Adipocyte (in vitro differentiated cells): ENCODE results near the gene HIGD1B.

Experiments used
- DNase-seq: peaks from one replicate; pipeline ENCODE4 v3.0.0-alpha.2; 2015; ENCODE audit warnings: low read depth
- H3K27me3 ChIP-seq: replicated peaks from 2 replicates; pipeline ENCODE4 v1.7.0; 2013; ENCODE audit warnings: mild to moderate bottlenecking, low read length, moderate library complexity; ENCODE audit not compliant: control insufficient read depth, insufficient read depth
- H3K36me3 ChIP-seq: 2 replicates; pipeline ENCODE4 v1.7.0; 2013; ENCODE audit warnings: low read length, mild to moderate bottlenecking, moderate library complexity; ENCODE audit not compliant: control insufficient read depth, insufficient read depth, severe bottlenecking
- H3K4me1 ChIP-seq: 2 replicates; pipeline ENCODE4 v1.7.0; 2013; ENCODE audit warnings: mild to moderate bottlenecking, low read length, moderate library complexity; ENCODE audit not compliant: control insufficient read depth, insufficient read depth
- H3K4me3 ChIP-seq: 2 replicates; pipeline ENCODE4 v1.7.0; 2013; ENCODE audit warnings: mild to moderate bottlenecking, low read length, moderate library complexity
- H3K9ac ChIP-seq: 2 replicates; pipeline ENCODE4 v1.7.0; 2013; ENCODE audit warnings: mild to moderate bottlenecking, low read length, moderate library complexity
- H3K9me3 ChIP-seq: 2 replicates; pipeline ENCODE4 v1.7.0; 2013; ENCODE audit warnings: mild to moderate bottlenecking, low read length, moderate library complexity; ENCODE audit not compliant: control insufficient read depth

Gene HIGD1B

DNA sequence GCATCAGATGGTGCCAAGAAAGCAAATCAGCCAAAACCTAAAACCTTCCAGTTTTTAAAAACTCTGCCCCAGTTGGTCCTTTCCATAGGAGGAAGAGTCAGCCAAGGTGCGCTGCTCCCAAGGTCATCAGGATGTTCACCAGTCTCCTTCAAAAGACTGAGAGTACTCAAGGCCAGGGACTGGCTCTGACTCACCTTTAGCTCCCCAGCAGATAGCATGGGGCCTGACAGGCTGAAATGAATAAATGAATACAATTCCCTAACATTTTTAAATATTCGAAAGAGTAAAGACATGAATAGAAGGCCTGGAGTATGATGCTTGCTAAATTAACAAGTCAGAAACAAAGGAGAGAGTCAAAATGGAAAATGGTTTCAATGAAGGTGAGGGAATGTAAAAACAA lies 32.4 kb downstream of the HIGD1B start:
- H3K9ac ChIP-seq = no peak overlapping the region
- no peaks in the 10 kb centered on the region for H3K9me3 ChIP-seq
- H3K36me3 ChIP-seq = peaks cover 82% of the 10 kb centered on the region
- H3K27me3 ChIP-seq = no peaks in the 10 kb centered on the region
- no peak for DNase-seq
- H3K4me1 ChIP-seq = no peaks in the 10 kb centered on the region
- no peak overlapping the region for H3K4me3 ChIP-seq

DNA sequence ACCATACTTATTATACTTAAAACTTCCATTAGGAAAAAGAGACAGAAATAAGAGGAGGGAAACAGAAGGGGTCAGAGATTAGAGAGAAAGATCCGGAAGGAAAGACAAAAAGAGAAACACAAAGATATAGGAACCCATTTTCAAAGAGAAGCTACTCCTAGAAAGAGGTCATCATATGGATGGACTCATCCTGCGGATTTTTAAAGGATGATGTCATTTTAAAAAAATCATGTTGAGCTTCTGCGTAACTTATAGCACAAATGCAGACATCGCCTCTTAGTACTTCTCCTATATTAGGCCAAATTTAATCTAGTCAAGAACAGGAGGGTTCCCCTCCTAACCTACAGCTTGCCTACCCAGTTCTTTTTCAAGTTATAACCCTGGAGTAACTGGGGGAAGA lies 33.5 kb downstream of the HIGD1B start:
- peaks cover 85% of the 10 kb centered on the region for H3K36me3 ChIP-seq
- H3K4me1 ChIP-seq = no peaks in the 10 kb centered on the region
- no peaks in the 10 kb centered on the region for H3K9me3 ChIP-seq
- no peak overlapping the region for H3K4me3 ChIP-seq
- DNase-seq = no peak
- no peaks in the 10 kb centered on the region for H3K27me3 ChIP-seq
- no peak overlapping the region for H3K9ac ChIP-seq

DNA sequence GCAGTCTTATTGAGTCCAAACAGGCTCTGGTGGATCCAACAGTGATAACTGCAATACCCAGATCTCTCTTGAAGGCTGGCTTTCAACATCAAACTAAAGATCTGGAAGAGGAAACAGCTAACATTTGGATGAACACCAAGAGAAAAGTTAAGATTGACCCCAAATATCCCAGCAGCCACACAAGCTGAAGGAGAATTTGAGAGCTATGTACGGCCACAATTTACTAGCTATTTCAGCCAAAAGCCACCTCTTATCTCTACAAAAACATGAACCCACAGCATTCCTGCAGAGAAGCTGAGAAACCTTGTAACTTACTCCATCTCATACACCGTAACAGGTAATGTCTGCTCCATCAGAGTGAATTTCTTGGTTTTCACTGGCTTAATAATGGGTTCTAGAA lies 37.3 kb downstream of the HIGD1B start:
- no peak for DNase-seq
- H3K9me3 ChIP-seq = no peaks in the 10 kb centered on the region
- peaks cover 3% of the 10 kb centered on the region for H3K4me1 ChIP-seq
- H3K9ac ChIP-seq = no peak overlapping the region
- no peaks in the 10 kb centered on the region for H3K27me3 ChIP-seq
- H3K4me3 ChIP-seq = no peak overlapping the region
- peaks cover 72% of the 10 kb centered on the region for H3K36me3 ChIP-seq

DNA sequence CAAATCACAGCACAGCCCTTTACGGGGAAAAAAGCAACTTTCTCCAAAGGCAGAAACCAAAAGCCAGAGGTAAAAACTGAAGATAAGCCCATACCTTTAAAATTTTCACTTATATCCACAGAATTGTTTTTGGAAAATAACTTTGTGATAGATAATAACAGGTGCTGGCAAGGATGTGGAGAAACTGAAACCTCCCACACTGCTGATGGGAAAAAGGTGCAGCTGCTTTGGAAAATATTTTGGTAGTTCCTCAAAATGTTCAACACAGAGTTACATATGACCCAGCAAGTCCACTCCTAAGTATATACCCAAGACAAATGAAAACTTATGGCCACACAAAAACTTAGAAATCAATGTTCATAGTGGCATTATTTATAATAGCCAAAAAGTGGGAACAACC lies 39.3 kb downstream of the HIGD1B start:
- Histone ChIP-seq H3K9me3 (no peaks in the 10 kb centered on the region), H3K4me1 (peaks cover 3% of the 10 kb centered on the region), H3K36me3 (peaks cover 66% of the 10 kb centered on the region), H3K27me3 (no peaks in the 10 kb centered on the region), H3K4me3 (no peak overlapping the region), H3K9ac (no peak overlapping the region)
- no peak for DNase-seq

DNA sequence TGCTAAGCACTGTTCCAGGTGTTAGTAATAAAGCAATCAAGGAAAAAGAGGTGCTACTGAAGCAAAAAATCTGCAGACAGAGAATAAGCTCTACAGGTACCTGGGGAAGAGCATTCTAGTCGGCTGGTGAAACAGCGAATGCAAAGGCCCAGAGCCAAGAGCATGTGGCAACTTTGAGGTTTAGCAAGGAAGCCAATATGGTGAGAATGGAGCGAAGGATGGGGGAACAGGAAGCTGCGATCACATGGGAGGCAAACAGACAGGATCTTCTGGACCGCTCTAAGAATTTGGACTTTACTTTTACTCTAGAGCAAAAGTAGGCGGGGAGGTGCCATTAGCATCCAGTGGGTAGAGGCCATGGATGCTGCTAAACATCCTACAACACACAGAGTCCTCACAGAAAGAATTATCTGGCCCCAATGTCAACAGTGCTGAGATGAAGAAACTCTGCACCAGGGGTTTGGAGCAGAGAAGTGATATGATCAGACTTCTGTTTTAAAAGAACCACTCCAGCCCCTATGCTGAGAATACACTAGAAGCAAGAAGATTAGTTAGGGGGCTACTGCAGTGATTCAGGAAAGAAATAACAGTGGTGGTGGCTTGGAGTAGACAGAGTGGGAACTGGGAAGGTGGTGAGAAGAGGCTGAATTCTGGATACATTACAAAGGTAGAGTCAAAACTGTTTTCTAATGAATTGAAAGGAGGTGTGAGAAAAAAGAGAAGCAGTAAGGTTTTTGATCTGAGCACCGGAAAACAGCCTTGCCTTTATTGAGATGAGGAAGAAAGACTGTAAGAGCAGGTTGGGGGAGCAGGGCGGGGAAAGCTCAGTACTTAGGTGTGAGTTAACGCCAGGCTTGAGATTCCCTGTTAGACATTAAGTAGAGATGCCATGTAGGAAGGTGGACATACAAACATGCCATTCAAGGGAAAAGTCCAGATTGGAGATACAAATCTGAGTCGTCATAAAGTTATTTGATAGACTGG lies 40.6 kb downstream of the HIGD1B start:
- Histone ChIP-seq H3K9me3 (no peaks in the 10 kb centered on the region), H3K4me1 (peaks cover 3% of the 10 kb centered on the region), H3K9ac (no peak overlapping the region), H3K36me3 (peaks cover 63% of the 10 kb centered on the region), H3K4me3 (no peak overlapping the region), H3K27me3 (no peaks in the 10 kb centered on the region)
- DNase-seq = no peak

DNA sequence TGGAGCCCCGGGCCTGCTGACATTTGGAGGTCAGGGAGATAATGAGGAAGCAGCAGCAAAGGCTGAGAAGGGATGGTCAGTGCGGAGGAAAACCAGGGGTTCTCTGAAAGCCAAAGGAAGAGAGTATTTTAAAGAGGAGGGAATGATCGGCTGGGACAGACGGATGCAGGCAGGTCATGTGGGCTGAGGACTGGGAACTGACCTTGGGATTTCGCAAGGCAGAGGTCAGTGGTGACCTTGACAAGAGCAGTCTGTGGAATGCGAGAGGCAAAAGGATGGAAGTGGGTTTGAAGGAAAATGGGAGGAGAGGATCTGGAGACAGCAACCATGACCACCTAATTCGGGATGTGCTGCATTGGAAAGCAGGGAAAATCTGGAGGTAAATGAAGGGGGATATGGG lies 41.3 kb downstream of the HIGD1B start:
- Histone ChIP-seq H3K27me3 (no peaks in the 10 kb centered on the region), H3K4me3 (no peak overlapping the region), H3K9ac (no peak overlapping the region), H3K9me3 (no peaks in the 10 kb centered on the region), H3K36me3 (peaks cover 61% of the 10 kb centered on the region), H3K4me1 (peaks cover 3% of the 10 kb centered on the region)
- DNase-seq = no peak

DNA sequence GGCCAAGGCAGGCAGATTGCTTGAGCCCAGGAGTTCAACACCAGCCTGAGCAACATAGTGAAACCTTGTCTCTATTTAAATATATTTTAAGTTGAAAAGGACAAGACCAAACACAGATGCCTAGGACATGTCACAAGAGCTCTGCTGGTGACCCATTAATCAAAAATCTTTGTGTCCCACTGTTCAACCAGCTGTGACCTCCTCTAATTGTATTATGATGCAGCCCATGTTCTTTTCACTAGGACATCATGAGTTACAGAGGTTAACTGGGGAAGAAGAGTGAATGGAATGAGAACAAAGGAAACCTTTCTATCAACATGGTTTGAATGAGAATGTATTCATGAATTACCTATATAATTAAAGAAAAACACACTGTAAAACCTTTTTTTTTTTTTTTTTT lies 44.6 kb downstream of the HIGD1B start:
- no peak overlapping the region for H3K4me3 ChIP-seq
- peaks cover 41% of the 10 kb centered on the region for H3K36me3 ChIP-seq
- H3K27me3 ChIP-seq = no peaks in the 10 kb centered on the region
- no peak for DNase-seq
- H3K9me3 ChIP-seq = no peaks in the 10 kb centered on the region
- peaks cover 3% of the 10 kb centered on the region for H3K4me1 ChIP-seq
- H3K9ac ChIP-seq = no peak overlapping the region

DNA sequence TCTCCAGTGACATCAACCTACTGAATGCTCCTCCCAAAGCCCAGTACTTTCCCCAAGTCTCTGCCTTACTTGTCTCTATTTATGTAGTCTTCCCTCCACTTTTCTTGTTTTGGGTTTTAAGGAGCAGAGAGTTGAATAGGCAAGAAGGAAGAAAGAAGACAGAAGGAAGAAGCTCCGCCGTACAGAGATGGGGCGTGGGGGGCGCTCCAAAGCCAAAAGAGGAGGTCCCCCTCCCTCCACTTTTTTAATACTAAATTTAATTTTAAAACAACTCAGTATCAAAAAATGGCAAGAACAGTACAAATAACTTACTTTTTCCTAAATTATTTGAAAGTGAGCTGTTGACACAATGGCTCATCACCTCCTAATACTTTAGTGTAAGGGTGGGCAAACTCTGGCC lies 47.0 kb downstream of the HIGD1B start:
- Histone ChIP-seq H3K36me3 (peaks cover 38% of the 10 kb centered on the region), H3K27me3 (no peaks in the 10 kb centered on the region), H3K4me3 (no peak overlapping the region), H3K9ac (no peak overlapping the region), H3K9me3 (no peaks in the 10 kb centered on the region), H3K4me1 (peaks cover 6% of the 10 kb centered on the region)
- no peak for DNase-seq

DNA sequence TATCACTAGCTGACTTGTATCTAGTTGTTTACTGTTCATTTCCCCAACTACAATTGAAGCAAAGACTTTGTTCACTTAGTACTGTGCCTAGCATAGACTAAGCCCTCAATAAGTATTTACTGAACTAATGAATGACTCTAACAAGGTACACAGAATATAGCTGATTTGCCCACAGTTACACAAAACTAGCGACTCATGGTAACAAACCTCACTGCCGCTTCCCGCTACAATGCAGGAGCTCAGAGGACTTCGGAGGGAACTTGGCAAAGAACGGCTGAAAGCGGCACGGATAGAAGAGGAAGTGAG lies 51.0 kb downstream of the HIGD1B start:
- Histone ChIP-seq H3K36me3 (peaks cover 12% of the 10 kb centered on the region), H3K4me1 (peaks cover 29% of the 10 kb centered on the region), H3K9me3 (no peaks in the 10 kb centered on the region), H3K4me3 (peak overlapping the region; percentile 98), H3K9ac (peak overlapping the region; percentile 99), H3K27me3 (no peaks in the 10 kb centered on the region)
- DNase-seq = peak; percentile 71

DNA sequence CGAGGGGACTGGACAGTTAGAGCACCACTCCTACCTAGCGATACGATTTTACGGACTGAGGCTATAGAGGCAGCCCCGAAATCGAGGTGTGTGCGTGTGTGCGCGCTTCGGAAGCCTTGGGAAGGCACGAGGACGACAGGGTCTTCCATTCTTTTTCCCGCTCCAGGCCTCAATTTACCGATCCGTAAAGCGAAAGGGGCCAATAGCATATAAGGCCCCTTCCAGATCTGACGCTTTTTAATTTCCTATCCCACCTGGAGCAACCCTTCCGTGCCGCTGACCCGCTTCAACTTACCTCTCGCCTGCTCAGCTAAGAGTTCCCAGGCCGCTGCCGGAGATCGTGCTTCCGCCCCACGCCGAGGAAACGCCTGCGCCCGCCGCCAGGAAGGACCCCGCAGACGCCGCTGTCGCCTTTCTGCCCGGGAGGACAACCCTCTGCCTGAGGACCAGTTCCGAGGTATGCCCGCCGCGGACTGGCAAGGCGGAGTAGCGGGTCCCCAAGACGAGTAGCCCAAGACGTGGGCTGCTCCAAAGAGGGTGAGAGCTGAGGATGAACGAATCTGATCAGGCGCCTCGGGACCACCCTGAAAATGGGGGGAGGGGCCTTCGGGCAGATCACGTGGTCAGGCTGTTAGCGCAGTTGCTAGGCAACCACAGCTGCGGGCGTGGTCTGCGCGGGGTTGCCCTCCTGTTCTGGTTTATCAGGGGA lies 51.5 kb downstream of the HIGD1B start, which contains the start of gene EFTUD2:
Gene EFTUD2 (minus strand): TSS at position 372 of the 709 bp plus-strand sequence. CDS start 4,924 bp downstream, outside the sequence.
- peaks cover 7% of the 10 kb centered on the region for H3K36me3 ChIP-seq
- no peaks in the 10 kb centered on the region for H3K27me3 ChIP-seq
- peak within 1 kb of the TSS; percentile 99 for H3K9ac ChIP-seq
- H3K9me3 ChIP-seq = no peaks in the 10 kb centered on the region
- H3K4me3 ChIP-seq = peak within 1 kb of the TSS; percentile 98
- peak; percentile 94 for DNase-seq
- peaks cover 29% of the 10 kb centered on the region for H3K4me1 ChIP-seq
